SU-DHL-6 (cell line): Measurements from ENCODE around the gene ATXN2L.

Experiments used
- H2AFZ ChIP-seq: fragments of 200-600 bp; sonication (generic); 2 replicates; pipeline ENCODE4 v1.6.1; 2014; ENCODE audit warnings: low read depth, mild to moderate bottlenecking, moderate library complexity, mixed read lengths, antibody characterized with exemption, low read length; ENCODE audit not compliant: severe bottlenecking
- H3F3A ChIP-seq: fragments of 200-600 bp; shearing (Covaris generic); 2 replicates; pipeline ENCODE4 v1.6.0; 2016; ENCODE audit warnings: antibody characterized with exemption, mild to moderate bottlenecking; ENCODE audit not compliant: insufficient read depth
- H3K27ac ChIP-seq: fragments of 200-600 bp; sonication (generic); 2 replicates; pipeline ENCODE4 v1.5.1; 2016; ENCODE audit warnings: low read depth, mild to moderate bottlenecking, low read length, moderate library complexity, mixed read lengths
- H3K27me3 ChIP-seq: fragments of 200-600 bp; sonication (generic), shearing (Covaris generic); 2 replicates; pipeline ENCODE4 v1.6.0; 2014; ENCODE audit warnings: mild to moderate bottlenecking, low read length
- H3K36me3 ChIP-seq: fragments of 200-600 bp; sonication (generic); 2 replicates; pipeline ENCODE4 v1.6.1; 2014; ENCODE audit warnings: mild to moderate bottlenecking, low read length, mixed read lengths
- H3K4me2 ChIP-seq: fragments of 300-600, 200-600 bp; shearing (Covaris generic), sonication (generic); 2 replicates; pipeline ENCODE4 v1.6.0; 2014; ENCODE audit warnings: low read length, low read depth, mild to moderate bottlenecking; ENCODE audit not compliant: poor library complexity, severe bottlenecking
- H3K4me3 ChIP-seq: fragments of 200-600 bp; sonication (generic); 2 replicates; pipeline ENCODE4 v1.5.1; 2014; ENCODE audit warnings: antibody characterized with exemption, low read length, mild to moderate bottlenecking, mixed read lengths; ENCODE audit not compliant: insufficient read depth, poor library complexity, severe bottlenecking
- H3K79me2 ChIP-seq: fragments of 200-600 bp; sonication (generic); 2 replicates; pipeline ENCODE4 v1.6.1; 2014; ENCODE audit warnings: mild to moderate bottlenecking, low read length, moderate library complexity; ENCODE audit not compliant: insufficient read depth
- H3K9ac ChIP-seq: fragments of 200-600 bp; sonication (generic); 2 replicates; pipeline ENCODE4 v1.7.0; 2014; ENCODE audit warnings: mild to moderate bottlenecking, low read length
- H3K9me2 ChIP-seq: fragments of 200-600 bp; sonication (generic); replicated peaks from 2 replicates; pipeline ENCODE4 v1.6.1; 2014; ENCODE audit warnings: low read length; ENCODE audit not compliant: insufficient read depth
- H3K9me3 ChIP-seq: fragments of 200-600 bp; sonication (generic); 2 replicates; pipeline ENCODE4 v1.6.1; 2014; ENCODE audit warnings: low read length, mixed read lengths; ENCODE audit not compliant: insufficient read depth
- H4K20me1 ChIP-seq: fragments of 200-600 bp; sonication (generic); 2 replicates; pipeline ENCODE4 v1.6.1; 2014; ENCODE audit warnings: low read depth, mild to moderate bottlenecking, antibody characterized with exemption, low read length, moderate library complexity, mixed read lengths
- EZH2phosphoT487 ChIP-seq: fragments of 200-600 bp; sonication (generic), shearing (Covaris generic); conservative IDR thresholded peaks from 2 replicates; pipeline ENCODE4 v1.6.1; 2018; ENCODE audit warnings: mild to moderate bottlenecking, antibody characterized with exemption, low read length, moderate library complexity, mixed read lengths
- TF ChIP-seq, protein P1 (sequence below): fragments of 200-600 bp; sonication (generic); IDR thresholded peaks from one replicate; pipeline ENCODE4 v1.5.1; 2017; ENCODE audit warnings: antibody characterized with exemption, mild to moderate bottlenecking, low read length, moderate library complexity; ENCODE audit not compliant: insufficient read depth, poor library complexity, severe bottlenecking

The ATXN2L gene

GRCh38 chr16:28865001-28865688, 42.3 kb downstream of the ATXN2L start:
- no peak overlapping the region for H3K4me3 ChIP-seq
- peaks cover 38% of the 10 kb centered on the region for H3K79me2 ChIP-seq
- TF ChIP-seq, protein P1, sequence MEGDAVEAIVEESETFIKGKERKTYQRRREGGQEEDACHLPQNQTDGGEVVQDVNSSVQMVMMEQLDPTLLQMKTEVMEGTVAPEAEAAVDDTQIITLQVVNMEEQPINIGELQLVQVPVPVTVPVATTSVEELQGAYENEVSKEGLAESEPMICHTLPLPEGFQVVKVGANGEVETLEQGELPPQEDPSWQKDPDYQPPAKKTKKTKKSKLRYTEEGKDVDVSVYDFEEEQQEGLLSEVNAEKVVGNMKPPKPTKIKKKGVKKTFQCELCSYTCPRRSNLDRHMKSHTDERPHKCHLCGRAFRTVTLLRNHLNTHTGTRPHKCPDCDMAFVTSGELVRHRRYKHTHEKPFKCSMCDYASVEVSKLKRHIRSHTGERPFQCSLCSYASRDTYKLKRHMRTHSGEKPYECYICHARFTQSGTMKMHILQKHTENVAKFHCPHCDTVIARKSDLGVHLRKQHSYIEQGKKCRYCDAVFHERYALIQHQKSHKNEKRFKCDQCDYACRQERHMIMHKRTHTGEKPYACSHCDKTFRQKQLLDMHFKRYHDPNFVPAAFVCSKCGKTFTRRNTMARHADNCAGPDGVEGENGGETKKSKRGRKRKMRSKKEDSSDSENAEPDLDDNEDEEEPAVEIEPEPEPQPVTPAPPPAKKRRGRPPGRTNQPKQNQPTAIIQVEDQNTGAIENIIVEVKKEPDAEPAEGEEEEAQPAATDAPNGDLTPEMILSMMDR: no peak
- no peak for TF ChIP-seq EZH2phosphoT487
- no peaks in the 10 kb centered on the region for H3K27me3 ChIP-seq
- H3K9ac ChIP-seq: peak overlapping the region; percentile 76; the same call in 1 of the 2 replicates
- H3K9me3 ChIP-seq: no peaks in the 10 kb centered on the region
- peak overlapping the region; percentile 84 for H3K4me2 ChIP-seq
- no peaks in the 10 kb centered on the region for H3K36me3 ChIP-seq
- no peaks in the 10 kb centered on the region for H3K9me2 ChIP-seq
- no peaks in the 10 kb centered on the region for H4K20me1 ChIP-seq
- no peak overlapping the region for H3K27ac ChIP-seq
- no peak overlapping the region for H2AFZ ChIP-seq
- peaks cover 16% of the 10 kb centered on the region for H3F3A ChIP-seq

GRCh38 chr16:28865722-28866453, 43.1 kb downstream of the ATXN2L start:
- Histone ChIP-seq H3K27ac (no peak overlapping the region), H3K79me2 (peaks cover 38% of the 10 kb centered on the region), H3K4me3 (no peak overlapping the region), H2AFZ (no peak overlapping the region), H4K20me1 (no peaks in the 10 kb centered on the region), H3F3A (peaks cover 16% of the 10 kb centered on the region), H3K9me3 (no peaks in the 10 kb centered on the region), H3K9me2 (no peaks in the 10 kb centered on the region), H3K9ac (no peak overlapping the region), H3K36me3 (no peaks in the 10 kb centered on the region), H3K4me2 (no peak overlapping the region), H3K27me3 (no peaks in the 10 kb centered on the region)
- TF ChIP-seq, protein P1: no peak
- no peak for TF ChIP-seq EZH2phosphoT487

DNA sequence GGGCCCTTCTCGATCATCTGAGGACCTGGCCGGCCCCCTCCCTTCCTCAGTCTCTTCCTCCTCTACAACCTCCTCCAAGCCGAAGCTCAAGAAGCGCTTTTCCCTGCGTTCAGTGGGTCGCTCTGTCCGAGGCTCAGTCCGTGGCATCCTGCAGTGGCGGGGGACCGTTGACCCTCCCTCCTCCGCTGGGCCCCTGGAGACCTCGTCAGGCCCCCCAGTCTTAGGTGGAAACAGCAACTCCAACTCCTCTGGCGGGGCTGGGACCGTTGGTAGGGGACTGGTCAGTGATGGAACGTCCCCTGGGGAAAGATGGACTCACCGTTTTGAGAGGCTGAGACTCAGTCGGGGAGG, 43.6 kb downstream of the ATXN2L start:
- no peaks in the 10 kb centered on the region for H3K9me3 ChIP-seq
- H3K79me2 ChIP-seq: peaks cover 38% of the 10 kb centered on the region
- no peaks in the 10 kb centered on the region for H3K36me3 ChIP-seq
- H3K4me3 ChIP-seq: no peak overlapping the region
- no peaks in the 10 kb centered on the region for H3K27me3 ChIP-seq
- H3K27ac ChIP-seq: no peak overlapping the region
- H4K20me1 ChIP-seq: no peaks in the 10 kb centered on the region
- no peaks in the 10 kb centered on the region for H3K9me2 ChIP-seq
- no peak overlapping the region for H3K9ac ChIP-seq
- H3K4me2 ChIP-seq: no peak overlapping the region
- H3F3A ChIP-seq: peaks cover 16% of the 10 kb centered on the region
- no peak overlapping the region for H2AFZ ChIP-seq
- no peak for TF ChIP-seq EZH2phosphoT487
- TF ChIP-seq, protein P1: no peak
